ENCODE data around the gene LRCH4. TPM values are rescaled to one million over a fixed set of nuclear protein-coding genes. Genes with fewer than 3 reads are reported as not detected.

LRCH4 gene
- total RNA-seq, 1 donor from 2014 or later: 64.5 TPM

GRCh38 chr7:100603726-100604027, 17.7 kb upstream of the LRCH4 start:
- Mint-ChIP-seq H3K9me3 (no peaks in the 10 kb centered on the region), H3K36me3 (no peaks in the 10 kb centered on the region), H3K27me3 (no peaks in the 10 kb centered on the region), H3K27ac (peak overlapping the region; percentile 41), H3K4me3 (peak overlapping the region; percentile 89), H3K4me1 (ENCODE audit: unreplicated experiment) (peaks cover 17% of the 10 kb centered on the region)
- no peak for DNase-seq (ENCODE audit: extremely low spot score, unreplicated experiment)
- no peak for TF ChIP-seq CTCF (conservative IDR thresholded peaks at IDR 0.05)

GRCh38 chr7:100602889-100603725, 17.2 kb upstream of the LRCH4 start:
- Mint-ChIP-seq H3K9me3 (no peaks in the 10 kb centered on the region), H3K27ac (peak overlapping the region; percentile 65), H3K4me1 (ENCODE audit: unreplicated experiment) (peaks cover 21% of the 10 kb centered on the region), H3K27me3 (no peaks in the 10 kb centered on the region), H3K36me3 (no peaks in the 10 kb centered on the region), H3K4me3 (peak overlapping the region; percentile 89)
- TF ChIP-seq CTCF (conservative IDR thresholded peaks at IDR 0.05): no peak
- no peak for DNase-seq (ENCODE audit: extremely low spot score, unreplicated experiment)

- Mint-ChIP-seq H3K4me1 (ENCODE audit: unreplicated experiment) (peaks cover 27% of the 10 kb centered on the region), H3K27me3 (no peaks in the 10 kb centered on the region), H3K27ac (no peak overlapping the region), H3K9me3 (no peaks in the 10 kb centered on the region), H3K36me3 (no peaks in the 10 kb centered on the region), H3K4me3 (no peak overlapping the region)
- TF ChIP-seq CTCF (conservative IDR thresholded peaks at IDR 0.05): no peak
- DNase-seq (ENCODE audit: extremely low spot score, unreplicated experiment): no peak
These were observed 14.8 kb upstream of the LRCH4 start for GRCh38 chr7:100600730-100601038.

- no peaks in the 10 kb centered on the region for H3K36me3 Mint-ChIP-seq
- H3K27ac Mint-ChIP-seq: no peak overlapping the region
- no peaks in the 10 kb centered on the region for H3K27me3 Mint-ChIP-seq
- H3K9me3 Mint-ChIP-seq: no peaks in the 10 kb centered on the region
- TF ChIP-seq CTCF (conservative IDR thresholded peaks at IDR 0.05): no peak
- H3K4me3 Mint-ChIP-seq: no peak overlapping the region
- no peak for DNase-seq (ENCODE audit: extremely low spot score, unreplicated experiment)
- peaks cover 27% of the 10 kb centered on the region for H3K4me1 Mint-ChIP-seq (ENCODE audit: unreplicated experiment)
These were observed 14.2 kb upstream of the LRCH4 start for GRCh38 chr7:100599911-100600729.

- no peaks in the 10 kb centered on the region for H3K36me3 Mint-ChIP-seq
- no peaks in the 10 kb centered on the region for H3K9me3 Mint-ChIP-seq
- peaks cover 27% of the 10 kb centered on the region for H3K4me1 Mint-ChIP-seq (ENCODE audit: unreplicated experiment)
- H3K4me3 Mint-ChIP-seq: peak overlapping the region; percentile 3
- no peaks in the 10 kb centered on the region for H3K27me3 Mint-ChIP-seq
- H3K27ac Mint-ChIP-seq: no peak overlapping the region
- no peak for TF ChIP-seq CTCF (conservative IDR thresholded peaks at IDR 0.05)
- DNase-seq (ENCODE audit: extremely low spot score, unreplicated experiment): no peak
These were observed 12.5 kb upstream of the LRCH4 start for GRCh38 chr7:100598425-100598824.
